ENCODE measurements around the gene SET. TPM values are rescaled to one million over a fixed set of nuclear protein-coding genes. Genes with fewer than 3 reads are reported as not detected.
A peak's percentile ranks its signal among the peaks of the same experiment; 100 is the strongest.

Gene SET
- total RNA-seq, 2 experiments from 2014 or later = 598 to 701 TPM

DNA sequence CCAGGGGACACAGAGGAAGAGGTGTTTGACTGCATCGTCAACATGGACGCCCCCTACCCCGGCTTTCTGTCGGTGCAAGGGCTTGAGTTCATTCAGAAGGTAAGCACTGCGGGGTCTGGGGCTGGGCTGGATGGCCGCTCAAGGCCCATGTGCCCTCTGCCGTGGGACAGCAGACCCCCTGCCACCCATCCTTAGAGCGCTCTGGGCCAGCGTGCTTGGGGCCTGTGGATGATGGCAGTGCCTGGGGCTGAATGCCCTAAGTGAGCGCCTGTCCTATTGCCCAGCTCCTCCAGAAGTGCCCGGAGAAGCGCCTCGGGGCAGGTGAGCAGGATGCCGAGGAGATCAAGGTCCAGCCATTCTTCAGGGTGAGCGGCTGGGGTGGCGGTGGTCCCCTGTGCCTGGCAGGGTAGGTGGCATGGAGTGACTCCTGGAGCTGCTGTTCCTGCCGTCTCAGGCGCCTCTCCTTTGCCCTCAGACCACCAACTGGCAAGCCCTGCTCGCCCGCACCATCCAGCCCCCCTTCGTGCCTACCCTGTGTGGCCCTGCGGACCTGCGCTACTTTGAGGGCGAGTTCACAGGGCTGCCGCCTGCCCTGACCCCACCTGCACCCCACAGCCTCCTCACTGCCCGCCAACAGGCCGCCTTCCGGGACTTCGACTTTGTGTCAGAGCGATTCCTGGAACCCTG, 31.0 kb downstream of the SET start:
- intact Hi-C loops (cut with micrococcal nuclease; ENCODE audit: unreplicated experiment) = loop anchor here (5.0 to 10.0 kb wide), 4 partner anchors 75 to 263 kb away; partner anchors contain the start of genes ODF2, PHYHD1 and SPTAN1
- Histone ChIP-seq H4K20me1 (ENCODE audit: insufficient read depth, low read length) (no peaks in the 10 kb centered on the region), H3K4me3 (ENCODE audit: low read depth, low read length, poor library complexity, severe bottlenecking) (no peak overlapping the region), H3K4me1 (ENCODE audit: insufficient read depth, low read length, poor library complexity, severe bottlenecking) (peaks cover 18% of the 10 kb centered on the region), H3K79me2 (ENCODE audit: insufficient read depth, low read depth, low read length) (peaks cover 5% of the 10 kb centered on the region; the same call in 1 of the 2 replicates), H3K36me3 (ENCODE audit: insufficient read depth, low read length) (no peaks in the 10 kb centered on the region; the same call in 1 of the 2 replicates), H3K9me2 (ENCODE audit: insufficient read depth, low read length) (no peaks in the 10 kb centered on the region), H3K9me3 (ENCODE audit: low read length) (no peaks in the 10 kb centered on the region), H3K4me2 (ENCODE audit: low read length) (no peak overlapping the region), H2AFZ (ENCODE audit: low read length) (no peak overlapping the region), H3K27ac (ENCODE audit: low read depth, low read length, poor library complexity, severe bottlenecking) (no peak overlapping the region)
- POLR2A ChIA-PET = no interaction called here
- CTCF ChIA-PET (ENCODE audit: unreplicated experiment) = no interaction called here
- no TSS peak for BruUV-seq (replicated peaks)
- DNase-seq (ENCODE audit: low spot score) = no peak
- no peak for TF ChIP-seq EZH2phosphoT487 (IDR thresholded peaks at IDR 0.05; ENCODE audit: borderline replicate concordance, low read depth, low read length)
- TF ChIP-seq, protein P1, sequence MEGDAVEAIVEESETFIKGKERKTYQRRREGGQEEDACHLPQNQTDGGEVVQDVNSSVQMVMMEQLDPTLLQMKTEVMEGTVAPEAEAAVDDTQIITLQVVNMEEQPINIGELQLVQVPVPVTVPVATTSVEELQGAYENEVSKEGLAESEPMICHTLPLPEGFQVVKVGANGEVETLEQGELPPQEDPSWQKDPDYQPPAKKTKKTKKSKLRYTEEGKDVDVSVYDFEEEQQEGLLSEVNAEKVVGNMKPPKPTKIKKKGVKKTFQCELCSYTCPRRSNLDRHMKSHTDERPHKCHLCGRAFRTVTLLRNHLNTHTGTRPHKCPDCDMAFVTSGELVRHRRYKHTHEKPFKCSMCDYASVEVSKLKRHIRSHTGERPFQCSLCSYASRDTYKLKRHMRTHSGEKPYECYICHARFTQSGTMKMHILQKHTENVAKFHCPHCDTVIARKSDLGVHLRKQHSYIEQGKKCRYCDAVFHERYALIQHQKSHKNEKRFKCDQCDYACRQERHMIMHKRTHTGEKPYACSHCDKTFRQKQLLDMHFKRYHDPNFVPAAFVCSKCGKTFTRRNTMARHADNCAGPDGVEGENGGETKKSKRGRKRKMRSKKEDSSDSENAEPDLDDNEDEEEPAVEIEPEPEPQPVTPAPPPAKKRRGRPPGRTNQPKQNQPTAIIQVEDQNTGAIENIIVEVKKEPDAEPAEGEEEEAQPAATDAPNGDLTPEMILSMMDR (conservative IDR thresholded peaks at IDR 0.05; ENCODE audit: low read length) = no peak

DNA sequence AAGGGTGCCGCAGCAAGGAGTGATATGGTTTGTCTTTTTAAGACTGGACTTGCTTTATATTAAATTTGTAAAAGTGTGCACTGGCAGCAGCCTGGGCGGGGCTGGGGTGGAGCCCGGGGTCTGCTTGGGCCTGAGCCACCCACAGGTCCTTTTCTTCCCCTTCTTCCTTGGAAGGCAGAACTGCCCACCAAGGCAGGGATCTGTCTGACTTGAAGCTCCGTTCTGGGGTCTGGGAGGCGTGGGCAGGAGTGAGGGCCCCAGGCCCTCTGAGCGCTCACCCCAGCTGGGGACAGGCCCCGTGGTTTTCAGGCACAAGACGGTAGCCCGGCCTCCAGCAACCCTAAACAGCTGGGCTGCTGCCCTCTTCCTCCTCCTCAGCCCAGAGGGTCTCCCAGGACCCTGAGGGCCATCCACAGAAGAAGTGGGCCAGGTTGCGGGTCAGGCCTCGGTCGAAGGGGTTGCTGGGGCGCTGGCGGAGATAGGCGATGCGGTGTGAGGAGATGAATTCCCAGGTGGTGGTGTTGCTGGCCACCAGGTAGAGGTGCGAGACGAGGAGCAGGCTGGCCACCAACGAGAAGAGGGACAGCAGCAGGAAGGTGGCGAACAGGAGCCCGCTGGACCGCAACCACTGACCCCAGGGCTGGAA, 31.9 kb downstream of the SET start:
- H2AFZ ChIP-seq (ENCODE audit: low read length) = no peak overlapping the region
- intact Hi-C loops (cut with micrococcal nuclease; ENCODE audit: unreplicated experiment) = loop anchor here (5.0 to 10.0 kb wide), 4 partner anchors 76 to 264 kb away; partner anchors contain the start of genes ODF2, PHYHD1 and SPTAN1
- H3K4me1 ChIP-seq (ENCODE audit: insufficient read depth, low read length, poor library complexity, severe bottlenecking) = peaks cover 20% of the 10 kb centered on the region
- CTCF ChIA-PET (ENCODE audit: unreplicated experiment) = no interaction called here
- no peaks in the 10 kb centered on the region for H4K20me1 ChIP-seq (ENCODE audit: insufficient read depth, low read length)
- POLR2A ChIA-PET = no interaction called here
- DNase-seq (ENCODE audit: low spot score) = no peak
- H3K4me2 ChIP-seq (ENCODE audit: low read length) = no peak overlapping the region
- H3K9me2 ChIP-seq (ENCODE audit: insufficient read depth, low read length) = no peaks in the 10 kb centered on the region
- TSS peak; percentile 62 for BruUV-seq (replicated peaks)
- no peaks in the 10 kb centered on the region; the same call in 1 of the 2 replicates for H3K36me3 ChIP-seq (ENCODE audit: insufficient read depth, low read length)
- H3K9me3 ChIP-seq (ENCODE audit: low read length) = no peaks in the 10 kb centered on the region
- H3K79me2 ChIP-seq (ENCODE audit: insufficient read depth, low read depth, low read length) = peaks cover 5% of the 10 kb centered on the region; the same call in 1 of the 2 replicates
- H3K27ac ChIP-seq (ENCODE audit: low read depth, low read length, poor library complexity, severe bottlenecking) = no peak overlapping the region
- H3K4me3 ChIP-seq (ENCODE audit: low read depth, low read length, poor library complexity, severe bottlenecking) = no peak overlapping the region
- TF ChIP-seq, protein P1 (conservative IDR thresholded peaks at IDR 0.05; ENCODE audit: low read length) = no peak
- TF ChIP-seq EZH2phosphoT487 (IDR thresholded peaks at IDR 0.05; ENCODE audit: borderline replicate concordance, low read depth, low read length) = no peak

All from OCI-LY7 (cell line).